ENCODE measurements around the gene CXCR5. TPM values are rescaled to one million over a fixed set of nuclear protein-coding genes. Genes with fewer than 3 reads are reported as not detected.

The CXCR5 gene, protein sequence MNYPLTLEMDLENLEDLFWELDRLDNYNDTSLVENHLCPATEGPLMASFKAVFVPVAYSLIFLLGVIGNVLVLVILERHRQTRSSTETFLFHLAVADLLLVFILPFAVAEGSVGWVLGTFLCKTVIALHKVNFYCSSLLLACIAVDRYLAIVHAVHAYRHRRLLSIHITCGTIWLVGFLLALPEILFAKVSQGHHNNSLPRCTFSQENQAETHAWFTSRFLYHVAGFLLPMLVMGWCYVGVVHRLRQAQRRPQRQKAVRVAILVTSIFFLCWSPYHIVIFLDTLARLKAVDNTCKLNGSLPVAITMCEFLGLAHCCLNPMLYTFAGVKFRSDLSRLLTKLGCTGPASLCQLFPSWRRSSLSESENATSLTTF
- total RNA-seq: not detected

DNA sequence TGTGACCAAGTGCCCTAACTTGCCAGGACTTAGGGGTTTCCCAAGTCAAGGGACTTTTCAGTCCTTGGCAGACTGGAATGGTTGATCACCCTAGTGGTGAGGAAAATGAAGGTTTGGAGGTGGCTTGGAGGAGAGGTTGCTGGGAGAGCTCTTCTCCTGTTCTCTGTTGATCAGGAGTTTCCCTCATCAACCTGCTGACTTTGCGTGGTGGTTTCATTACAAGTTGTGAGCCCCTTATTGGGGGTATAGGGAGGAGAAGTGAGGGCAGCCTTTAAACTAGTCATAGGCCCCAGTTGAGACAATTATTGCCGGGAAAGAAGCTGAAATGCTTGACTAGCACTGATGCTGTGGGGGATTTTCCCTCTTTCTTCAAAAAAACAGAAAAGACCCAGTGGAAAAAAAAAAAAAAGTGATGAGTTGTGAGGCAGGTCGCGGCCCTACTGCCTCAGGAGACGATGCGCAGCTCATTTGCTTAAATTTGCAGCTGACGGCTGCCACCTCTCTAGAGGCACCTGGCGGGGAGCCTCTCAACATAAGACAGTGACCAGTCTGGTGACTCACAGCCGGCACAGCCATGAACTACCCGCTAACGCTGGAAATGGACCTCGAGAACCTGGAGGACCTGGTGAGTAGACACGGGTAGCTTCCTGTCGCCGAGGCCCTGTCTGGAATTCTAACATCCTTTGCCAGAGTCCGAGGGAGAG lies at the start of gene CXCR5:
Gene CXCR5, plus strand, starts transcription at position 525 of the 704 bp plus-strand sequence. Its CDS starts 50 bp downstream, at position 575.

Small RNA genes lying within 50 kb of the gene (small RNA-seq; reads per million reads assigned to genes)
- gene MIR4492 (0 reads per million in 2 donors), gene RF00019 (0 reads per million in 2 donors), gene RN7SL688P (0 reads per million in 2 donors)

Other genes with a start within 250 kb of the CXCR5 start
- gene TREH, start 204.2 kb upstream of the CXCR5 start, total RNA-seq: not detected
- 10 to 100 TPM; 73.3 to 74.7 TPM for gene DDX6, start 92.7 kb upstream of the CXCR5 start, total RNA-seq
- gene BCL9L, start 42.0 kb downstream of the CXCR5 start, total RNA-seq: 10 to 100 TPM in 1 of 2 donors, 1 to 10 TPM in 1; 6.9 to 10.7 TPM
- gene UPK2, start 72.4 kb downstream of the CXCR5 start, total RNA-seq: not detected
- not detected for gene FOXR1, start 87.9 kb downstream of the CXCR5 start, total RNA-seq
- 10 to 100 TPM; 18.6 to 28.2 TPM for gene CENATAC, start 114.2 kb downstream of the CXCR5 start, total RNA-seq
- gene RPS25, start 134.5 kb downstream of the CXCR5 start, total RNA-seq: 100 to 1,000 TPM; 853 to 862 TPM
- 100 to 1,000 TPM in 1 of 2 donors, 10 to 100 TPM in 1; 56.8 to 101 TPM for gene TRAPPC4, start 134.9 kb downstream of the CXCR5 start, total RNA-seq
- gene SLC37A4, start 147.0 kb downstream of the CXCR5 start, total RNA-seq: 10 to 100 TPM; 24.1 to 35.0 TPM
- gene HYOU1, start 173.3 kb downstream of the CXCR5 start, total RNA-seq: 100 to 1,000 TPM in 1 of 2 donors, 10 to 100 TPM in 1; 95.0 to 180 TPM
- 10 to 100 TPM; 39.6 to 47.8 TPM for gene VPS11, start 183.9 kb downstream of the CXCR5 start, total RNA-seq
- 10 to 100 TPM; 15.8 to 18.3 TPM for gene HMBS, start 201.0 kb downstream of the CXCR5 start, total RNA-seq
- gene DPAGT1, start 218.0 kb downstream of the CXCR5 start, total RNA-seq: 10 to 100 TPM; 30.6 to 35.3 TPM
- gene C2CD2L, start 223.5 kb downstream of the CXCR5 start, total RNA-seq: 1 to 10 TPM; 7.2 to 8.0 TPM
- 10 to 100 TPM; 16.0 to 20.0 TPM for gene HINFP, start 237.7 kb downstream of the CXCR5 start, total RNA-seq